GM21360 (cell line): Measurements from ENCODE around the gene COG8.
"Not testable (repeated sequence)": the region's sequence is repeated elsewhere in the genome, so short reads cannot be mapped to it uniquely, and the experiment has no call there.

Experiments
- ATAC-seq: cut with Tn5 transposase; IDR thresholded peaks from one replicate; pipeline ENCODE4 v1.9.1; 2021; ENCODE audit warnings: mild to moderate bottlenecking, moderate library complexity; ENCODE audit not compliant: unreplicated experiment

COG8 gene

GRCh38 chr16:69339289-69340094, at the start of gene COG8, which contains the start of gene NIP7:
Gene COG8, minus strand, starts transcription at chr16:69339564. Its CDS starts 12 bp downstream, at chr16:69339552.
Gene NIP7, plus strand, starts transcription at chr16:69339772. Its CDS starts 58 bp downstream, at chr16:69339830.
- peak; percentile 86 for ATAC-seq

GRCh38 chr16:69386596-69386995, 47.2 kb upstream of the COG8 start:
- ATAC-seq = no peak

- ATAC-seq = no peak
Measured at GRCh38 chr16:69384974-69385373, 45.6 kb upstream of the COG8 start.

- no peak for ATAC-seq
Measured at GRCh38 chr16:69382421-69382820, 43.1 kb upstream of the COG8 start.

- ATAC-seq = no peak
Measured at GRCh38 chr16:69381231-69381630, 41.9 kb upstream of the COG8 start.

GRCh38 chr16:69378760-69379159, 39.4 kb upstream of the COG8 start:
- ATAC-seq = no peak

- no peak for ATAC-seq
Measured at GRCh38 chr16:69378036-69378435, 38.7 kb upstream of the COG8 start.

- ATAC-seq = no peak
Measured at GRCh38 chr16:69376393-69377059, 37.2 kb upstream of the COG8 start.

- ATAC-seq = no peak
Measured at GRCh38 chr16:69373019-69373418, 33.7 kb upstream of the COG8 start.

- no peak for ATAC-seq
Measured at GRCh38 chr16:69371564-69371963, 32.2 kb upstream of the COG8 start.

- no peak for ATAC-seq
Measured at GRCh38 chr16:69368866-69369265, 29.5 kb upstream of the COG8 start.

- no peak for ATAC-seq
Measured at GRCh38 chr16:69367980-69368379, 28.6 kb upstream of the COG8 start.

- ATAC-seq = no peak
Measured at GRCh38 chr16:69366431-69366830, 27.1 kb upstream of the COG8 start.

GRCh38 chr16:69365901-69366300, 26.5 kb upstream of the COG8 start:
- ATAC-seq = no peak

GRCh38 chr16:69364088-69364487, 24.7 kb upstream of the COG8 start:
- no peak for ATAC-seq

- ATAC-seq = no peak
Measured at GRCh38 chr16:69363281-69363717, 23.9 kb upstream of the COG8 start.

GRCh38 chr16:69360070-69360469, 20.7 kb upstream of the COG8 start:
- not testable (repeated sequence) for ATAC-seq

- ATAC-seq = no peak
Measured at GRCh38 chr16:69351309-69352027, 12.1 kb upstream of the COG8 start, which contains the start of gene TMED6. Gene TMED6, minus strand, starts transcription at chr16:69351786. Its CDS starts 33 bp downstream, at chr16:69351753.

- ATAC-seq = no peak
Measured at GRCh38 chr16:69350536-69351133, 11.3 kb upstream of the COG8 start.

GRCh38 chr16:69349536-69349935, 10.2 kb upstream of the COG8 start:
- no peak for ATAC-seq

GRCh38 chr16:69348222-69348621, 8.9 kb upstream of the COG8 start:
- ATAC-seq = no peak
